Skeletal muscle tissue (tissue), 4 donors: Measurements from ENCODE around the gene ARHGAP26. TPM values are rescaled to one million over a fixed set of nuclear protein-coding genes. Genes with fewer than 3 reads are reported as not detected.

Experiments used
- H3K27ac ChIP-seq: one replicate; pipeline ENCODE4 v1.7.0; 2013; ENCODE audit warnings: mild to moderate bottlenecking, low read depth, low read length, inconsistent platforms
- H3K27me3 ChIP-seq, 3 donors: one replicate each; pipeline ENCODE4 v1.7.0; 2013; ENCODE audit warnings: low read length in 3 of 3; ENCODE audit not compliant: control insufficient read depth in 3 of 3, insufficient read depth in 3 of 3
- H3K36me3 ChIP-seq, 3 donors: one replicate each; pipeline ENCODE4 v1.7.0; 2013; ENCODE audit warnings: low read length in 3 of 3; ENCODE audit not compliant: control insufficient read depth in 3 of 3, insufficient read depth in 3 of 3
- H3K4me1 ChIP-seq, 3 donors: one replicate each; pipeline ENCODE4 v1.7.0; 2013; ENCODE audit warnings: low read length in 3 of 3, mild to moderate bottlenecking in 3 of 3; ENCODE audit not compliant: control insufficient read depth in 3 of 3, insufficient read depth in 3 of 3
- H3K4me3 ChIP-seq, 3 donors: one replicate each; pipeline ENCODE4 v1.7.0; 2013; ENCODE audit warnings: low read length in 3 of 3
- H3K9ac ChIP-seq, 3 donors: one replicate each; pipeline ENCODE4 v1.7.0; 2013; ENCODE audit warnings: low read length in 3 of 3, mild to moderate bottlenecking in 3 of 3, moderate library complexity in 2 of 3, low read depth in 1 of 3
- H3K9me3 ChIP-seq, 3 donors: one replicate each; pipeline ENCODE4 v1.7.0; 2013; ENCODE audit warnings: low read length in 3 of 3; ENCODE audit not compliant: control insufficient read depth in 3 of 3
- total RNA-seq: library from RNA; depleted of rRNA; stranded (reverse); fragments of >200 nt; gene quantifications from one replicate; pipeline ENCODE4 v1.2.3, GENCODE V29; 2014
- donor health status: Osteomylitis.

ARHGAP26 gene, protein sequence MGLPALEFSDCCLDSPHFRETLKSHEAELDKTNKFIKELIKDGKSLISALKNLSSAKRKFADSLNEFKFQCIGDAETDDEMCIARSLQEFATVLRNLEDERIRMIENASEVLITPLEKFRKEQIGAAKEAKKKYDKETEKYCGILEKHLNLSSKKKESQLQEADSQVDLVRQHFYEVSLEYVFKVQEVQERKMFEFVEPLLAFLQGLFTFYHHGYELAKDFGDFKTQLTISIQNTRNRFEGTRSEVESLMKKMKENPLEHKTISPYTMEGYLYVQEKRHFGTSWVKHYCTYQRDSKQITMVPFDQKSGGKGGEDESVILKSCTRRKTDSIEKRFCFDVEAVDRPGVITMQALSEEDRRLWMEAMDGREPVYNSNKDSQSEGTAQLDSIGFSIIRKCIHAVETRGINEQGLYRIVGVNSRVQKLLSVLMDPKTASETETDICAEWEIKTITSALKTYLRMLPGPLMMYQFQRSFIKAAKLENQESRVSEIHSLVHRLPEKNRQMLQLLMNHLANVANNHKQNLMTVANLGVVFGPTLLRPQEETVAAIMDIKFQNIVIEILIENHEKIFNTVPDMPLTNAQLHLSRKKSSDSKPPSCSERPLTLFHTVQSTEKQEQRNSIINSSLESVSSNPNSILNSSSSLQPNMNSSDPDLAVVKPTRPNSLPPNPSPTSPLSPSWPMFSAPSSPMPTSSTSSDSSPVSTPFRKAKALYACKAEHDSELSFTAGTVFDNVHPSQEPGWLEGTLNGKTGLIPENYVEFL
- total RNA-seq: 28.7 TPM

DNA sequence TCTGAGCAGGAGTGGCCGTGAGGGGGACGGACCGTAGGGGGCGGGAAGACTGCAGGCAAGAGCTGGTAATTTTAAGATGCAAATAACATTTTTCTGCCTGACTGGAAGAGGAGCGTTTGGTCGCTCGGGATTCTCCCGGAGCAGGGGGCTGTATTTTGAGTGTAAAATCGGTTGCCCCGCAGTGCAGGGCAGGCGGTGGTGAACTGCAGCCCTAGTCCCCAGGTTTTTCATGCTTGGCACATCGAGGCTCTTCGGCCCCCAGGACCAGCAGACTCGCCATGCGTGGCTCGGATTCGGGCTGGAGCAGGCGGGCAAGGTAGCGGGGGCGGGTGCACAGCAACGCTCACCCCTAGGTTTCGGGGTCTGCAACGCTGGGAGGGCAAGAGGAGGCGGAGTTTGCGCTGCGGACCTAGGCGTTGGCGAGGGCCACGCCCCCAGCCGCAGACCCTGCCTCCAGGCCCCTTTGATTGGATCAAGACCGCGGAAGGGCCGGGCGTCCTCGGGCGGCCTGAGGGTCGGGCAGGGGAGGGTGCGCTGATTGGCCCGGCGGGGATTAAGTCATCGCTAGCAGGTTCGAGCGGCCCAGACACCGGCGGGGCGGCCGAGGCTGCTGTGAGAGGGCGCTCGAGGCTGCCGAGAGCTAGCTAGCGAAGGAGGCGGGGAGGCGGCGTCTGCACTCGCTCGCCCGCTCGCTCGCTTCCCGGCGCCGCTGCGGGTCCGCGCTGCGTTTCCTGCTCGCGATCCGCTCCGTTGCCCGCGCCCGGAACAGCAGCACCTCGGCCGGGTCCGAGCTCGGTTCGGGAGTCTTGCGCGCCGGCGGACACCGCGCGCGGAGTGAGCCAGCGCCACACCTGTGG lies at the start of gene ARHGAP26:
ARHGAP26 (plus strand) TSS at position 585 of the 857 bp plus-strand sequence. CDS start 385 bp downstream, outside the sequence.
- Histone ChIP-seq H3K27ac (peak within 1 kb of the TSS; percentile 73), H3K4me1 (peaks cover 23 to 32% (median 26%) of the 10 kb centered on the region in 3 donors), H3K4me3 (peak within 1 kb of the TSS; percentile 90 to 96 (median 95)), H3K27me3 (no peaks in the 10 kb centered on the region), H3K9ac (peak within 1 kb of the TSS; percentile 81 to 88 (median 88)), H3K36me3 (no peaks in the 10 kb centered on the region), H3K9me3 (no peaks in the 10 kb centered on the region)

DNA sequence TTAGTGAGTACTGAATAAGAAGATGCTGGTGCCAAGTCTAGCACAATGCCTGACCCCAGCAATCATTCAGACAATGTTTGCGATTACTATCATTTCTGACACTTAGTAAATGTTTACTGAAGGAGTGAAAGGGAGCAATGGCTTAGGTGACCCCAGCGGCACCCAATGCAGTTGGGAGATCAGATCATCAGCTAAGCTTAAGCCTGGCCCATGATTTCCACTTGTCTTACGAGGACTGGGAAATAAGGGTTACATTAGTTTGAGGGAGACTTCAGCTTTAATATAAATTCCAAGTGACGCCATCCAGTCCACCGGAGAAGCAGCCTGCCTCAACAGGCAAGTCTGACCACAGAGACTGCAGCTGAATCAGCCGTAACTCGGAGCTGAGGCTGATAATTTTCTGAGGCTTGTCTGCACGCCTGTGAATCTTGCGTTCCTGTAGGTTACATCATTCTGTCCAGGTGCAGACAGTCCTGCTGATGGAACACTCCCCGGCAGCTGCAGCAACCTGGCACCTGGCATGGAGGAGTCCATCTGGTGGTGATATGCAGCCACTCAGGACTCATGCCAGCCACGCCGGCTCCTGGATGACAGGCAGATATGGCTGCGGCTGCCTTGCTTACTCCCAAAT lies 49.4 kb upstream of the ARHGAP26 start:
- Histone ChIP-seq H3K9ac (no peak overlapping the region), H3K27me3 (peaks cover 0 to 4% (median 0%) of the 10 kb centered on the region in 3 donors), H3K36me3 (no peaks in the 10 kb centered on the region), H3K4me3 (no peak overlapping the region), H3K27ac (no peak overlapping the region), H3K9me3 (no peaks in the 10 kb centered on the region), H3K4me1 (peaks cover 2 to 4% (median 3%) of the 10 kb centered on the region in 3 donors)

DNA sequence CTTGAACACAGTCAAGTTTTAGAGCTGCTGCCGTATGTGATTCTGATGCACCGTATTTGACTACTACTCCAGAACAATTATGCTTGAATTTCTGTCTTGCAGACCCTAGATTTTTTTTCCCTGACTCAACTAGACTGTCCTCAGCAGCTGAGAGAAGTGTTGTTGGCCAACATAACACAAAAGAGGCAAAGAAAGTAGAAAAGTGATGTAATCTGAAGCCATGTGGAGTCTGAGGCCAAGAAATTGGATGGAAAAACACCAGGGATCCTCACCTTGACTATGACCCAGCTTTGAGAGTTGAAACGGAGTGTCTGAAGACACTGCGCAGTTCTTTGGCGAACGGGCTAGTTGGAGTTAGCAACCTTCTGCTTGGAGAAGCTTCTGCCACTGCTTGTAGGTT lies 48.0 kb upstream of the ARHGAP26 start:
- no peaks in the 10 kb centered on the region for H3K9me3 ChIP-seq
- H3K4me1 ChIP-seq: peaks cover 2 to 4% (median 3%) of the 10 kb centered on the region in 3 donors
- H3K27ac ChIP-seq: no peak overlapping the region
- peaks cover 0 to 4% (median 0%) of the 10 kb centered on the region in 3 donors for H3K27me3 ChIP-seq
- no peak overlapping the region for H3K9ac ChIP-seq
- no peak overlapping the region for H3K4me3 ChIP-seq
- no peaks in the 10 kb centered on the region for H3K36me3 ChIP-seq

DNA sequence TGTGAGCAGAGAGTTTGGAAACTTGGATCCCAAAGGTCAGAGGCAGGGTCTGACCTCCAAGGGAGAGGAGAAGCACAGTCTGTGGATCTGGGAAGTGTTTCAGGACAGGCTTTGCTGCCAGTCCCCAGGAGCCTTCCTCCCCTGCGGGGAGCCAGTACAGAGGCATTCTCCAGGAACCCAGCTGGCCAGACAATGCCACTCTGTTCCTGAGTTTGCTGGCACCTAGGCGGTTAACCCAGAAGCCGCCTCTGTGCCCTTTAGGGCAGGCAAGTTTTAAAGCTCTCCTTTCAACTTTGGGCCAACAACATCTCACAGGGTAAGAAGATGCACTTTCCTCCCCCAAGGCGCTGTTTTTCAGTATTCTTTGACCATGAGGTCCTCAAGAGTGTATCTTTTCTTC lies 47.3 kb upstream of the ARHGAP26 start:
- Histone ChIP-seq H3K9me3 (no peaks in the 10 kb centered on the region), H3K36me3 (no peaks in the 10 kb centered on the region), H3K27me3 (peaks cover 0 to 4% (median 0%) of the 10 kb centered on the region in 3 donors), H3K4me3 (no peak overlapping the region), H3K27ac (no peak overlapping the region), H3K4me1 (peaks cover 0 to 2% (median 0%) of the 10 kb centered on the region in 3 donors), H3K9ac (no peak overlapping the region)

DNA sequence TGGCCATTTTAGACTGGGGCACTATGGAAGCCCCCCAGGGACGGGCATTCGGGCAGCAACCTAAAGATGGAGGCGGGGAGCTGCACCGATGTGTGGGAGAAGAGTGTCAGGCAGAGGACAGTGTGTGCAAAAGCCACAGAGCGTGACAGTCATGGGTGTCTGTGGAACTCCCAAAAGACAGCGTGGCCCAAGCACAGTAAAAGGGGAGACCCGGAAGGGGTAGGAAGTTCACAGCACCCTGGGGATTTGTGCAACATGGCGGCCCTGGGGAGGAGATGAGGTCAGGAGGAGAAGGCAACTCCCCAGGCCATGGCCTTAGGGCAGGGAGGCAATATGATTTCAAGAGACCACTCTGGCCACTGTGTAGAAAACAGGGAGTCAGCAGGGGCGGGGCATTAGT lies 45.4 kb upstream of the ARHGAP26 start:
- H3K27ac ChIP-seq: no peak overlapping the region
- H3K4me3 ChIP-seq: no peak overlapping the region
- H3K9me3 ChIP-seq: no peaks in the 10 kb centered on the region

DNA sequence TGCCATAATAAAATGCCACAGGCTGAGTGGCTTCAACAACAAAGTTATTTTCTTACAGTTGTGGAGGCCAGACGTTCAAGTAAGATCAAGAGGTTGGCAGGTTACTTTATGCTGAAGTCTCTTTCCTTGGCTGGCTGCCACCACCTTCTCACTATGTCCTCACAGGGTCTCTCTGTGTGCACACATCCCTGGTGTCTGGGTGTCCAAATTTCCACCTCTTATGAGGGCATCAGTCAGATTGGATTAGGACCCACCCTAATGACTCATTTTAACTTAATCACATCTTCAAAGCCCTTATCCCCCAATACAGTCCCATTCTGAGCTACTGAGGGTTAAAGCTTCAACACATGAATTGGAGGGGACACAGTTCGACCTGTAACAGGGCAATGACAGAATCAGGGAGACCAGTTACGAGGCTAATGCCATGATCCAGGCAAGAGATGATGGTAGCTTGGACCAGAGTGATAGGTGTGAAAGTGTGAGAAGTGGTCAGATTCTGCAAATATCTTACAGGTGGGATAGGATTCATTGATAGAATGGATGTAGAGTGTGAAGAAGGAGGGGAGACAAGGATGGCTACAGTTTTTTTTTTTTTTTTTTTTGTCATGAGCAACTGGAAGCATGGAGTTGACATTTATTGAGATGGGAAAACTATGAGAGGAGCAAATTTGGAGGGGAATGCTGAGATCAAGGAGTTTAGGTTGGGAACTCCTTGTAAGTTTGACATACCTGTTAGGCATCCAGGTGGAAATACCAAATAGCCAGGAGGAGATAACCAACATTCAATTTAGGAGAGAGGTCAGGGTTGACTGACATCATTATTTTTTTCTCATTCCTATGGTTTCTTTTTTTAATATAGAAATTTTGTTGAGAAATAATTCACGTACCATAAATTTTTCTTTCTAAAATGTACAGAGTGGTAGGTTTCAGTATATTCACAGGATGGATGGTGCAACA lies 44.7 kb upstream of the ARHGAP26 start:
- H3K27ac ChIP-seq: peak overlapping the region; percentile 40
- no peaks in the 10 kb centered on the region for H3K36me3 ChIP-seq
- H3K9ac ChIP-seq: no peak overlapping the region

More for the DNA sequence above, 45.4 kb upstream of the ARHGAP26 start:
- H3K9ac ChIP-seq: no peak overlapping the region
- H3K36me3 ChIP-seq: no peaks in the 10 kb centered on the region
- no peaks in the 10 kb centered on the region for H3K27me3 ChIP-seq
- peaks cover 0 to 2% (median 0%) of the 10 kb centered on the region in 3 donors for H3K4me1 ChIP-seq

DNA sequence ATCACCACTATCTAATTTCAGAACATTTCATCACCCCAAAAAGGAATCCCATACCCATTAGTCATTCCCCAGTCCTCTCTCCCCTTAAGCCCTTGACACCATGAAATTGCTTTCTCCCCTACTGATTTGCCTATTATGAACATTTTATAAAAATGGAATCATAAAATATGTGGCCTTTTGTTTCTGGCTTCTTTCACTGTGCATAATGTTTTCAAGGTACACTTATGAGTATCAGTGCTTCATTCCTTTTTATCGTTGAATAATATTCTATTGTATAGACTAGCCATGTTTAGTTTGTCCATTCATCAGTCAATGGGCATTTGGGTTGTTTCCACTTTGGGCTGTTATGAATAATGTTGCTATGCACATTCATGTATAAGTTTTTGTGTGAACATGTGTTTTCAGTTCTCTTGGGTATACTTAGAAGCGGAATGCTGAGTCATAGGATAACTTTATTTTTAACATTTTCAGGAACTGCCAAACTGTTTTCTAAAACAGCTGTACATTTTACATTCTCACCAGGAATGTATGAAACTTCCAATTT lies 43.9 kb upstream of the ARHGAP26 start:
- Histone ChIP-seq H3K9me3 (no peaks in the 10 kb centered on the region), H3K4me3 (no peak overlapping the region), H3K4me1 (no peaks in the 10 kb centered on the region), H3K36me3 (no peaks in the 10 kb centered on the region), H3K27ac (peak overlapping the region; percentile 40), H3K27me3 (no peaks in the 10 kb centered on the region), H3K9ac (no peak overlapping the region)

More for the DNA sequence above, 44.7 kb upstream of the ARHGAP26 start:
- Histone ChIP-seq H3K4me1 (peaks cover 0 to 2% (median 0%) of the 10 kb centered on the region in 3 donors), H3K4me3 (no peak overlapping the region), H3K27me3 (no peaks in the 10 kb centered on the region), H3K9me3 (no peaks in the 10 kb centered on the region)

DNA sequence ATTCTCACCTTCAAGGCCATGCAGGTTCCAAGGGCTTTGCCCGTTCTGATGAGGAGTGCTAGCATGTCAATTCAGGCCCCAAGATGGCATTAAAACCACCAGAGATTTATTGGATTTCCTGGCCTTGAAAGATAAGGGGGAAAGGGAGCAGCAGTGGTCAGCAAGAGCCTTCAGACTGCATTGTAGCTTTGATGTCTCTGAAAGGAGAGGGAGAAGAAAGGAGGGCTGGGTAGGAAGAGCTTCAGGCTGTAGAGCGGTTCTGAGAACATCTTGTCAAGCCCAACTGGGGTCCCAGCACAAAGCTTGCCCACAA lies 42.5 kb upstream of the ARHGAP26 start:
- Histone ChIP-seq H3K9me3 (no peaks in the 10 kb centered on the region), H3K27me3 (no peaks in the 10 kb centered on the region), H3K9ac (no peak overlapping the region), H3K4me3 (no peak overlapping the region), H3K4me1 (no peaks in the 10 kb centered on the region), H3K27ac (no peak overlapping the region), H3K36me3 (no peaks in the 10 kb centered on the region)
